GM21528 (cell line): Measurements from ENCODE around the gene FGF5.

ENCODE experiments used
- ATAC-seq: cut with Tn5 transposase; IDR thresholded peaks from one replicate; pipeline ENCODE4 v1.9.1; 2021; ENCODE audit warnings: mild to moderate bottlenecking, moderate library complexity; ENCODE audit not compliant: unreplicated experiment, low FRiP score

The FGF5 gene

DNA sequence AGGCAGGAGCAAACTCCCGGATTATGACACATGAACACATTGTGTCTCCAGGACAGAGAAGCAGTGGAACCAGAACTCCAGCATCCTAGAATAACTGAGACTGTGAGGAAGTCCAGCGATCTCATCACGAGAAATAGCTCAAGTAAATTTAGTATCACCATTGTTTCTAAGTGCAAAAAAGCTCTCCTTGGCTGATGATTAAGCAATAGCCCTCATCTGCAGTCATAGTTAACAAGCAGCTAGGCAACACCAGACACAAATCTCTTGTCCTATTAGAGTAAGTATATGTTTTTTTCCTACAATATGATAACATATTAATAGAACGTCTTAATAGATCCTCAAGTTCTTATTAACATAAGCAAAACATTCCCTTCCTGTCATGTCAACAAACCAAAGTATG is 66.7 kb downstream of the FGF5 start:
- no peak for ATAC-seq

DNA sequence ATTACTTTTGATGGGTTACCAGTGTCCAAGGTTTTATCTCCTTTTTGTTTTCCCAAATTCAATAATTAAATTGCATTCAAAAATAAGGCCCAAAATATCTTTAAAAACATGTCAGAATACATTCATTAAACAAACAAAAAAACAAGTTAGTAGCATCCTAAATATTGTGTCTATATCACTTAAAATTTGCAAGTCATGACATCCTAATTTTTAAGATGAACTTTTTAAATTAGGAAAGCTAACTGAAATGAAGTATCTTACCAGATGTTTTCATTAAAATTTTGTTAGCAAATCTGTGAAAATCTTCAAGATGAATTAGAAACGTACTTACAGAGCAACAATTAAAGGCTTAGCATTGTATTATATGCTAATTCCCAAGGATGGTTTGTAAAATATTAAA is 68.1 kb downstream of the FGF5 start:
- no peak for ATAC-seq

DNA sequence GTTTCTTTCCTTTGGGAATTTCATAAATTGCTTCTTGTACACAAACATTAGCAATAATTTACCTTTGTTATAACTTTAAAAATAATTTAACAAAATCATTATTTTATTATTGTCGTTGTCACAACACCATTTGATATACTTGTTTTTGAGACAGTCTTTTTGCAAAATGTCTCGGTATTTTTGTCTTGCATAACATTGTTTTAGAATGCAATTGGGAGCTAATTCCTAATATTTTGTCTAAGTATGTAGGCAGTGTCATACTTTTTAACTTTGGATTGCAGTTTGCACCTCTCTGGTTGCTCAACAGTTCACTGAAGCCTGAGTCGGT is 68.7 kb downstream of the FGF5 start:
- no peak for ATAC-seq

DNA sequence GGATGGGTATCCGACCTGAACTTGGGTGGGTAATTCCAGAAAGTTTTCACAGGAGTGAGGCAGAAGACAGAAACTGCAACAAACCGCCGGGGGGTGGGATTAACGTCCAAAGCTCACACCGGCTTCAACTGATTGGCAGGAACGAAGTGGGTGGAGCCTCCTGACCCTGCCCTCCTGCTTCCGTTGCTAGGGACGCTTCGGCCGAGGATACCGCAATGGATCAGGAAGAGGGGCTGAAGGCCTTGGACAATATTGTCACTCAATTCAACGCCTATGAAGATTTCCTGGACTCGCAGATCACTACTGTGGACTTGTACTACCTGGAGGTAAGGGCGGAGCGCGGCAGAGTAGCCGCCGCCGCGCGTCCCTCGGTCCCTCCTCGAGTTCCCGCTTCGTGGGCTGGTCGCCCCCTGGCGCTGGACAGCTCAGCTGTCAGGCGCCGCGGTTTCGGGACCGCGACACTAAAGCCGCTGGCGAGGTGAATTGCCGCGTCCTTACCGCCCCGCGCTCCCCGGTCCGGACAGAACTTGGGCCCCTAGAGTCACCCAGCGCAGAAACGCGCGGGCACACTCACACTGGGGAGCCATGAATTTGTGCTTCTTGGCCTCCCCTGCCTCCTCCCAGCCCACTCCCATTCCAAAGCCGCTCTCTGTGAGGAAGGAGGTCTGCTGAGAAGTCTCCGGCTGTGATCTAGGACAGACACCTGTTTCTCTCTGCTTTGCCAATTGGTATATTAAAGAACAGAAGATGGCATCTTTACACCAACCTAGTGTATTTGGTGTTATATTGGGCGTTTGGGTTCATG is 69.3 kb downstream of the FGF5 start, which contains the start of gene CFAP299:
Gene CFAP299, plus strand, starts transcription at position 177 of the 805 bp plus-strand sequence.
- ATAC-seq: peak; percentile 98

DNA sequence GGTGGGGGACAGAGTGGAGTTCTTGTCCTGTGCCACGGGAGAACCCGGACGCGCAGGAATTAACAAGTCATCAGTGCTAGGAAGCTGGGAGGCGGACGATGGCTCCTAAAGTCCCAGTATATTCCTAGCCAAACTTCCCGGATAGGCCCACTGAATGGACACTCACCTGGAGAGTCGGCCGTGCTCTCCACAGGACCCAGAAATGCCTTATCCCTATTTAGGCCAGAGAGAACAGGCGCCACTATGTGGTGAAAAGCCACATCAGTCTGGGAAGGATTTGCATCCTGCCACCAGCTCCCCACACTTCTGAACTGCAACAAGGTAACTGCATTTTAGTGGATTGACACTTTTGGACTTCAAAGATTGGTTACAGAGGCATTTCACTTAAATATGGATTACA is 70.1 kb downstream of the FGF5 start:
- ATAC-seq: no peak

DNA sequence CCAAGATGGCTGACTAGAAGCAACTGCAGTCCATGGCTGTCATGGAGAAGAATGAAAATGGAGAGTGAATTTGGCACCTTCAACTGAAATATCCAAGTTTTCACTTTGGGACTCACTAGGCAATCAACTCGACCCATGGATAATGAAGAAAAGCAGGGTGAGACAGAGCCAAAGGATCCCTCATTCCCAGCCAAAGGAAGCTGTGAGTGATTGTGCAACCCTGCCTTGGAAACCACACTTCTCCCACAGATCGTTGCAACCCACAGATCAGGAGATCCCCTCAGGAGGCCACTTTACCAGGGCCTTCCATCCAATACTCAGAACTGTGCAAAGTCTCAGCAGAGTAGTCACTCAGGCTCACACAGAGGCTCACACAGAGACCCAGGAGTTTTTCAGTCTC is 73.6 kb downstream of the FGF5 start:
- no peak for ATAC-seq
